ENCODE data around the gene TEKT3.

Gene TEKT3

GRCh38 chr17:15364615-15365014 lies 23.2 kb upstream of the TEKT3 start:
- no peak overlapping the region for H3K4me3 ChIP-seq (ENCODE audit: low read length)
- TF ChIP-seq ZNF274 (IDR thresholded peaks at IDR 0.05; ENCODE audit: low read depth, low read length), result no peak

- no peak overlapping the region for H3K4me3 ChIP-seq (ENCODE audit: low read length)
- TF ChIP-seq ZNF274 (IDR thresholded peaks at IDR 0.05; ENCODE audit: low read depth, low read length), result no peak
Observed at GRCh38 chr17:15363702-15364101, 22.3 kb upstream of the TEKT3 start.

GRCh38 chr17:15361592-15361991 lies 20.2 kb upstream of the TEKT3 start:
- H3K4me3 ChIP-seq (ENCODE audit: low read length), result no peak overlapping the region
- no peak for TF ChIP-seq ZNF274 (IDR thresholded peaks at IDR 0.05; ENCODE audit: low read depth, low read length)

GRCh38 chr17:15361151-15361550 lies 19.8 kb upstream of the TEKT3 start:
- H3K4me3 ChIP-seq (ENCODE audit: low read length), result no peak overlapping the region
- no peak for TF ChIP-seq ZNF274 (IDR thresholded peaks at IDR 0.05; ENCODE audit: low read depth, low read length)

GRCh38 chr17:15354256-15354655 lies 12.9 kb upstream of the TEKT3 start:
- no peak for TF ChIP-seq ZNF274 (IDR thresholded peaks at IDR 0.05; ENCODE audit: low read depth, low read length)
- H3K4me3 ChIP-seq (ENCODE audit: low read length), result no peak overlapping the region

GRCh38 chr17:15351925-15352324 lies 10.5 kb upstream of the TEKT3 start:
- no peak for TF ChIP-seq ZNF274 (IDR thresholded peaks at IDR 0.05; ENCODE audit: low read depth, low read length)

GRCh38 chr17:15351478-15351840 lies 10.1 kb upstream of the TEKT3 start:
- H3K4me3 ChIP-seq (ENCODE audit: low read length), result no peak overlapping the region
- no peak for TF ChIP-seq ZNF274 (IDR thresholded peaks at IDR 0.05; ENCODE audit: low read depth, low read length)

More at GRCh38 chr17:15351925-15352324, 10.5 kb upstream of the TEKT3 start:
- no peak overlapping the region for H3K4me3 ChIP-seq (ENCODE audit: low read length)

GRCh38 chr17:15350777-15351477 lies 9.5 kb upstream of the TEKT3 start:
- no peak for TF ChIP-seq ZNF274 (IDR thresholded peaks at IDR 0.05; ENCODE audit: low read depth, low read length)

GRCh38 chr17:15349119-15349518 lies 7.7 kb upstream of the TEKT3 start:
- no peak for TF ChIP-seq ZNF274 (IDR thresholded peaks at IDR 0.05; ENCODE audit: low read depth, low read length)
- H3K4me3 ChIP-seq (ENCODE audit: low read length), result no peak overlapping the region

More at GRCh38 chr17:15350777-15351477, 9.5 kb upstream of the TEKT3 start:
- no peak overlapping the region for H3K4me3 ChIP-seq (ENCODE audit: low read length)

- H3K4me3 ChIP-seq (ENCODE audit: low read length), result no peak overlapping the region
- TF ChIP-seq ZNF274 (IDR thresholded peaks at IDR 0.05; ENCODE audit: low read depth, low read length), result no peak
Observed at GRCh38 chr17:15348021-15348420, 6.6 kb upstream of the TEKT3 start.

- no peak for TF ChIP-seq ZNF274 (IDR thresholded peaks at IDR 0.05; ENCODE audit: low read depth, low read length)
- H3K4me3 ChIP-seq (ENCODE audit: low read length), result no peak overlapping the region
Observed at GRCh38 chr17:15346066-15346595, 4.7 kb upstream of the TEKT3 start.

- H3K4me3 ChIP-seq (ENCODE audit: low read length), result no peak overlapping the region
- TF ChIP-seq ZNF274 (IDR thresholded peaks at IDR 0.05; ENCODE audit: low read depth, low read length), result no peak
Observed at GRCh38 chr17:15343749-15344148, 2.4 kb upstream of the TEKT3 start.

- TF ChIP-seq ZNF274 (IDR thresholded peaks at IDR 0.05; ENCODE audit: low read depth, low read length), result no peak
- H3K4me3 ChIP-seq (ENCODE audit: low read length), result no peak overlapping the region
Observed at GRCh38 chr17:15342460-15342859, 1.1 kb upstream of the TEKT3 start.

GRCh38 chr17:15341966-15342365 lies 569 bp upstream of the TEKT3 start:
- no peak for TF ChIP-seq ZNF274 (IDR thresholded peaks at IDR 0.05; ENCODE audit: low read depth, low read length)
- no peak overlapping the region for H3K4me3 ChIP-seq (ENCODE audit: low read length)

GRCh38 chr17:15340966-15341365 lies 431 bp downstream of the TEKT3 start:
- TF ChIP-seq ZNF274 (IDR thresholded peaks at IDR 0.05; ENCODE audit: low read depth, low read length), result no peak
- no peak overlapping the region; the same call in 1 of the 2 replicates for H3K4me3 ChIP-seq (ENCODE audit: low read length)

GRCh38 chr17:15335446-15335845 lies 6.0 kb downstream of the TEKT3 start:
- no peak overlapping the region for H3K4me3 ChIP-seq (ENCODE audit: low read length)
- no peak for TF ChIP-seq ZNF274 (IDR thresholded peaks at IDR 0.05; ENCODE audit: low read depth, low read length)

Data from GM08714 (cell line).